Fibroblast of skin of left quadriceps (primary cell): ENCODE results near the gene KLK1.

Experiments
- DNase-seq, 2 experiments: peaks; one replicate each; pipeline ENCODE4 v3.0.0-alpha.2; 2013; ENCODE audit warnings: low read depth in 2 of 2

Gene KLK1

GRCh38 chr19:50836543-50837195, 13.1 kb upstream of the KLK1 start:
- no peak for DNase-seq

- DNase-seq = peak; percentile 9
Measured at GRCh38 chr19:50835785-50836542, 12.4 kb upstream of the KLK1 start.

GRCh38 chr19:50835103-50835784, 11.7 kb upstream of the KLK1 start:
- no peak for DNase-seq

GRCh38 chr19:50833802-50834167, 10.2 kb upstream of the KLK1 start:
- DNase-seq = no peak

GRCh38 chr19:50833117-50833801, 9.7 kb upstream of the KLK1 start, which contains the start of gene KLK15:
KLK15 (minus strand) TSS chr19:50833574; CDS start chr19:50831492, 2,082 bp downstream.
- DNase-seq = no peak

- DNase-seq = no peak
Measured at GRCh38 chr19:50832666-50833065, 9.1 kb upstream of the KLK1 start.

GRCh38 chr19:50831026-50831396, 7.4 kb upstream of the KLK1 start:
- DNase-seq = no peak

- DNase-seq = no peak
Measured at GRCh38 chr19:50830266-50831025, 6.9 kb upstream of the KLK1 start.

- no peak for DNase-seq
Measured at GRCh38 chr19:50829801-50830200, 6.2 kb upstream of the KLK1 start.

- DNase-seq = no peak
Measured at GRCh38 chr19:50827476-50827875, 3.9 kb upstream of the KLK1 start.

- no peak for DNase-seq
Measured at GRCh38 chr19:50826492-50827240, 3.1 kb upstream of the KLK1 start.

GRCh38 chr19:50822661-50823208, 852 bp downstream of the KLK1 start:
- DNase-seq = no peak

GRCh38 chr19:50821622-50822021, 2.0 kb downstream of the KLK1 start:
- DNase-seq = no peak

GRCh38 chr19:50821248-50821612, 2.4 kb downstream of the KLK1 start:
- DNase-seq = no peak

GRCh38 chr19:50820549-50821247, 2.9 kb downstream of the KLK1 start:
- DNase-seq = no peak

- no peak for DNase-seq
Measured at GRCh38 chr19:50820086-50820485, 3.5 kb downstream of the KLK1 start.

- DNase-seq = no peak
Measured at GRCh38 chr19:50819636-50820035, 4.0 kb downstream of the KLK1 start.

GRCh38 chr19:50818859-50819472, 4.6 kb downstream of the KLK1 start:
- no peak for DNase-seq
